Pancreas (tissue), 10 donors: ENCODE results near the gene PARD3B. TPM values are rescaled to one million over a fixed set of nuclear protein-coding genes. Genes with fewer than 3 reads are reported as not detected.

Experiments used
- ATAC-seq, 4 donors: fragments of 200-7000 bp; cut with Tn5 transposase; one replicate each; pipeline versions ENCODE4 v1.8.0 to v1.9.1; 2020; ENCODE audit warnings: mild to moderate bottlenecking in 4 of 4, moderate library complexity in 4 of 4
- DNase-seq, 6 donors: peaks; one replicate each; pipeline ENCODE4 v3.0.0-alpha.2; 2020
- FAIRE-seq: peaks from 2 replicates; lab custom pipeline; 2012; peaks lifted over from hg19 to GRCh38; lab: Jason Lieb, UNC
- H3K27ac ChIP-seq, 4 donors: fragments of 200-600 bp; sonication (generic); 1 replicate in 3 of 4; 2 replicates in 1 of 4; pipeline versions ENCODE4 v1.5.0 to v1.8.0; 2020
- H3K27me3 ChIP-seq, 4 donors: fragments of 200-600 bp; one replicate each; pipeline ENCODE4 v1.8.0; 2021
- H3K36me3 ChIP-seq, 3 donors: fragments of 200-600 bp; sonication (generic) in 1 of 3; one replicate each; pipeline versions ENCODE4 v1.5.0 to v1.8.0; 2020 to 2021
- H3K4me1 ChIP-seq, 3 donors: fragments of 200-600 bp; one replicate each; pipeline ENCODE4 v1.8.0; 2021
- H3K4me3 ChIP-seq, 4 donors: fragments of 200-600 bp; sonication (generic) in 2 of 4; one replicate each; pipeline versions ENCODE4 v1.5.0 to v1.8.0; 2020 to 2021
- H3K9me3 ChIP-seq, 4 donors: fragments of 200-600 bp; one replicate each; pipeline ENCODE4 v1.8.0; 2021
- WGBS, 2 donors: extraction: QIAGEN DNeasy Blood & Tissue Kit; methylation state at CpG; one replicate each; pipeline ENCODE4 v1.1.7; 2013; 5-methylcytosine and 5-hydroxymethylcytosine counted together
- intact Hi-C, 3 donors: fragments of 100-400 bp; cut with DNase I; formaldehyde crosslinking; loops; one replicate each; pipeline versions ENCODE4 v1.11.1 to v1.14.2; 2022
- polyA plus RNA-seq, 2 donors: library from polyadenylated mRNA; stranded (reverse); fragments of 200-250 nt; gene quantifications; one replicate each; pipeline ENCODE4 v1.2.3, GENCODE V29; 2013
- total RNA-seq, 6 donors: library from RNA; stranded (reverse); fragmentation: NEBNext Ultra II Directional in 4 of 6; extraction: Animal tissue kit (Norgen Biotek cat#: 25700) in 4 of 6; gene quantifications; one replicate each; pipeline versions ENCODE4 v1.2.1 to v1.2.4, GENCODE V29; 2021 to 2023
- TF ChIP-seq, protein P1 (sequence below), 4 donors: fragments of 200-600 bp; sonication (generic) in 3 of 4; IDR thresholded peaks; one replicate each; pipeline versions ENCODE4 v1.5.0 to v1.8.0; 2021; ENCODE audit warnings: antibody characterized with exemption in 4 of 4
- donor health status: healthy with polysubstance abuse.
- donor health status: DM: no; HTN: no; CAD: no; lungs with moderate emphysema.
- donor health status: DM: no; HTN: no; CAD: no.
- donor health status: control.
- donor health status: control.
- donor health status: Bipolar disorder and iron deficiency.
- donor health status: DM: yes; HTN: yes; CAD: no.
- donor health status: DM: no; HTN: no; CAD: no.
- donor health status: DM: no; HTN: no; CAD: no.
- donor health status: DM: yes; HTN: yes; CAD: no.

Gene PARD3B
- total and polyA plus RNA-seq, 8 donors, result 2.8 to 21.5 (median 12.7) TPM

GRCh38 chr2:204920776-204921175 lies 375.5 kb downstream of the PARD3B start:
- ATAC-seq, result no peak
- H3K9me3 ChIP-seq, result no peaks in the 10 kb centered on the region
- no peaks in the 10 kb centered on the region for H3K27me3 ChIP-seq
- no peaks in the 10 kb centered on the region for H3K4me1 ChIP-seq
- no peaks in the 10 kb centered on the region for H3K36me3 ChIP-seq
- no peak overlapping the region for H3K27ac ChIP-seq
- WGBS, 2 donors, result 91 to 95% methylated on average over 2 of the region's 2 CpGs
- FAIRE-seq, result no peak
- H3K4me3 ChIP-seq, result no peak overlapping the region
- TF ChIP-seq, protein P1, sequence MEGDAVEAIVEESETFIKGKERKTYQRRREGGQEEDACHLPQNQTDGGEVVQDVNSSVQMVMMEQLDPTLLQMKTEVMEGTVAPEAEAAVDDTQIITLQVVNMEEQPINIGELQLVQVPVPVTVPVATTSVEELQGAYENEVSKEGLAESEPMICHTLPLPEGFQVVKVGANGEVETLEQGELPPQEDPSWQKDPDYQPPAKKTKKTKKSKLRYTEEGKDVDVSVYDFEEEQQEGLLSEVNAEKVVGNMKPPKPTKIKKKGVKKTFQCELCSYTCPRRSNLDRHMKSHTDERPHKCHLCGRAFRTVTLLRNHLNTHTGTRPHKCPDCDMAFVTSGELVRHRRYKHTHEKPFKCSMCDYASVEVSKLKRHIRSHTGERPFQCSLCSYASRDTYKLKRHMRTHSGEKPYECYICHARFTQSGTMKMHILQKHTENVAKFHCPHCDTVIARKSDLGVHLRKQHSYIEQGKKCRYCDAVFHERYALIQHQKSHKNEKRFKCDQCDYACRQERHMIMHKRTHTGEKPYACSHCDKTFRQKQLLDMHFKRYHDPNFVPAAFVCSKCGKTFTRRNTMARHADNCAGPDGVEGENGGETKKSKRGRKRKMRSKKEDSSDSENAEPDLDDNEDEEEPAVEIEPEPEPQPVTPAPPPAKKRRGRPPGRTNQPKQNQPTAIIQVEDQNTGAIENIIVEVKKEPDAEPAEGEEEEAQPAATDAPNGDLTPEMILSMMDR (IDR thresholded peaks at IDR 0.05), result no peak
- intact Hi-C loops, result no loop called here
- no peak for DNase-seq

DNA sequence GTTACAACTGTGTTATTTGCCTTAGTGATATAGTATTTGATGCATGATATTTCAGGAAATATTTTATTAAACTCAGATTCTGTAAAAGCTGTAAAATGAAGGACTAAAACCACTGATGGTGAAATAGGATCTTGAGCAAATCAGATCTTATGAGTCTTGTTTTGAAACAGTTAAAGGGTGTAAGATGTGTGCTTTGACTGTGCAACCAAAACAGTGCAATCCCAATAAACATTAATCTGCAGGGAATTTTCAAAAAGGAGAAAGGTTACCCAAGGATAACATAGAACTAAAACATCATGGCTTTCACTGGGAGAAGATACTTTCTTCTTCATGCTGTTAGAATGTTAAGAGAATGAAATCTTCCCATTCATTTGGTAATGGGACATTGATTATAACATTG lies 378.7 kb downstream of the PARD3B start:
- intact Hi-C loops, result no loop called here
- Histone ChIP-seq H3K36me3 (no peaks in the 10 kb centered on the region), H3K4me3 (no peak overlapping the region), H3K9me3 (no peaks in the 10 kb centered on the region), H3K4me1 (no peaks in the 10 kb centered on the region), H3K27me3 (no peaks in the 10 kb centered on the region), H3K27ac (no peak overlapping the region)
- DNase-seq (no peak), FAIRE-seq (no peak), ATAC-seq (no peak)
- TF ChIP-seq, protein P1 (IDR thresholded peaks at IDR 0.05), result no peak

- H3K36me3 ChIP-seq, result no peaks in the 10 kb centered on the region
- FAIRE-seq, result no peak
- H3K4me1 ChIP-seq, result no peaks in the 10 kb centered on the region
- DNase-seq, result no peak
- intact Hi-C loops, result no loop called here
- TF ChIP-seq, protein P1 (IDR thresholded peaks at IDR 0.05), result no peak
- no peaks in the 10 kb centered on the region for H3K27me3 ChIP-seq
- H3K27ac ChIP-seq, result no peak overlapping the region
- H3K9me3 ChIP-seq, result no peaks in the 10 kb centered on the region
- no peak overlapping the region for H3K4me3 ChIP-seq
- ATAC-seq, result no peak
These were observed 386.3 kb downstream of the PARD3B start for GRCh38 chr2:204931562-204931961.

DNA sequence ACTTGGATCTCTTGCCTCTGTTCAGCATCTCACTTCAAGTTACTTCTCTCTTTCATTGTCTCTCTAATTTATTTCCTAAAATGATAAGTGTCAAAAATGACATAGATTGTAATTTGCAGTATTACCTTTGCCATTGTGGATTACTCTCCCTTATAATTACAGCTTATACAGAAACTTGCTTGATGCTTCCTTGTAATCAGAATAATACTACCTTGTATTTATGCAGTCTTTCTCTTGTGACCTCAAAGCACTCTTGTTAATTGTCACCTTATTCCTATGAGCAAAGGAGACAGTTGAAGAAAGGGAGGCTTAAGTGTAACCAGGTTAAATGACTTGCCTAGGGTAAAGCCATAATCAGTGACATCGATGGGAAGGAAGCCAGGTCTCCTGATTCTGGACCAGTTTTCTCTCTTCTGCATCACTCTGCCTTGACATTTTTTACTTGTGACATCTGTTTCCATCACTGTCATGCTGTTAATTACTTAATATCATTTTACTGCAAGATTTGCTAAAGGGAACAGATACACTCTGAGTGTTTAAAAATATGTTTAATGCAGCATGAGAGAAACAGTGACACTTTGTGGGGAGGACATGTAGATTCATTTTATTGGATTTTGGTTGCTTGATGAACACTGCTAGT lies 388.6 kb downstream of the PARD3B start:
- no peak for ATAC-seq
- WGBS, 2 donors, result 85 to 87% methylated on average over 1 of the region's 1 CpG
- H3K4me1 ChIP-seq, result no peaks in the 10 kb centered on the region
- H3K27ac ChIP-seq, result no peak overlapping the region
- TF ChIP-seq, protein P1 (IDR thresholded peaks at IDR 0.05), result no peak
- H3K36me3 ChIP-seq, result no peaks in the 10 kb centered on the region
- no peaks in the 10 kb centered on the region for H3K9me3 ChIP-seq
- DNase-seq, result no peak
- intact Hi-C loops, result no loop called here
- no peak overlapping the region for H3K4me3 ChIP-seq
- H3K27me3 ChIP-seq, result no peaks in the 10 kb centered on the region
- no peak for FAIRE-seq

DNA sequence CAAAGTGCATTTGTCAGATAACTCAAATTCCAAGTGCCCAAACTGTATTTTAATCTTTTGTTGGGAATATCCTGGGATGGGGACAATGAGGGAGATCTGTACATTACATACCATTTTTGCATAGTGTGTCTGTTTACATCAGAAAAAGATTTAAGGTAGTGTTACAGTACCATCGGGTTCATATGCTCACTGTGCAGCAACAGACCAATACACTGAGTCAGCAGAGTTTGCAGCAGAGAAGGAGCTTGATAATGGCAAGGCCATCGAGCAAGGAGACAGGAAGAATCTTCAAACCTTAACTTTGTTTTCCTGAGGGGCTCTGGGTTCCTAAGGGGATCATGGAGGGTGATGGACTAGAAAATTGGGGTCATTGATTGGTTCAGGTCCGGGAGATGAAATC lies 399.7 kb downstream of the PARD3B start:
- FAIRE-seq (no peak), ATAC-seq (no peak), DNase-seq (no peak)
- Histone ChIP-seq H3K4me3 (no peak overlapping the region), H3K9me3 (no peaks in the 10 kb centered on the region), H3K4me1 (peaks cover 0 to 4% (median 0%) of the 10 kb centered on the region in 3 donors), H3K36me3 (no peaks in the 10 kb centered on the region), H3K27me3 (no peaks in the 10 kb centered on the region), H3K27ac (no peak overlapping the region)
- intact Hi-C loops, result no loop called here
- TF ChIP-seq, protein P1 (IDR thresholded peaks at IDR 0.05), result no peak
- WGBS, 2 donors, result 96 to 97% methylated on average over 3 of the region's 3 CpGs
